Natural killer cell (primary cell): Measurements from ENCODE around the gene PKN2. TPM values are rescaled to one million over a fixed set of nuclear protein-coding genes. Genes with fewer than 3 reads are reported as not detected.

ENCODE experiments used
- ATAC-seq, 3 donors: fragments of 150-1000 bp in 2 of 3; fragments of 200-7000 bp in 1 of 3; cut with Tn5 transposase; 1 replicate in 1 of 3; 2 replicates in 2 of 3; pipeline ENCODE4 v1.10.0; 2021; ENCODE audit warnings: mild to moderate bottlenecking in 2 of 3, moderate library complexity in 2 of 3
- DNase-seq, 2 donors: peaks; one replicate each; pipeline versions ENCODE4 v3.0.0 to v3.0.0-alpha.2; 2013 to 2021; ENCODE audit warnings: mixed read lengths in 1 of 2
- H3K27ac ChIP-seq: one replicate; pipeline ENCODE4 v1.5.1; 2013; ENCODE audit warnings: mild to moderate bottlenecking, low read length
- H3K27me3 ChIP-seq: one replicate; pipeline ENCODE4 v1.6.1; 2013; ENCODE audit warnings: low read length; ENCODE audit not compliant: control insufficient read depth, insufficient read depth
- H3K36me3 ChIP-seq: one replicate; pipeline ENCODE4 v1.6.1; 2013; ENCODE audit warnings: low read length; ENCODE audit not compliant: control insufficient read depth, insufficient read depth
- H3K4me1 ChIP-seq: one replicate; pipeline ENCODE4 v1.6.1; 2013; ENCODE audit warnings: low read length; ENCODE audit not compliant: control insufficient read depth, insufficient read depth
- H3K4me3 ChIP-seq: one replicate; pipeline ENCODE4 v1.5.1; 2013; ENCODE audit warnings: low read length
- H3K9me3 ChIP-seq: one replicate; pipeline ENCODE4 v1.6.1; 2013; ENCODE audit warnings: low read length; ENCODE audit not compliant: control insufficient read depth, insufficient read depth
- H3K27ac Mint-ChIP-seq, 2 donors: one replicate each; pipeline ENCODE4 v1.8.0; 2022; ENCODE audit warnings: mild to moderate bottlenecking in 2 of 2, mixed read lengths in 2 of 2, moderate library complexity in 1 of 2
- H3K27me3 Mint-ChIP-seq, 2 donors: one replicate each; pipeline ENCODE4 v1.8.0; 2022; ENCODE audit warnings: low read depth in 2 of 2, mixed read lengths in 2 of 2
- H3K36me3 Mint-ChIP-seq: one replicate; pipeline ENCODE4 v1.8.0; 2022; ENCODE audit warnings: mixed read lengths
- H3K4me1 Mint-ChIP-seq, 2 donors: one replicate each; pipeline ENCODE4 v1.8.0; 2022; ENCODE audit warnings: mixed read lengths in 2 of 2
- H3K4me3 Mint-ChIP-seq: one replicate; pipeline ENCODE4 v1.8.0; 2022; ENCODE audit warnings: mild to moderate bottlenecking, moderate library complexity, mixed read lengths
- H3K9me3 Mint-ChIP-seq, 2 donors: one replicate each; pipeline ENCODE4 v1.8.0; 2022; ENCODE audit warnings: mixed read lengths in 2 of 2
- CTCF ChIP-seq: fragments of 200-600 bp; IDR thresholded peaks from one replicate; pipeline ENCODE4 v1.8.0; 2022; ENCODE audit warnings: antibody characterized with exemption
- WGBS: methylation state at CpG from one replicate; pipeline ENCODE4 v1.1.7; 2013; ENCODE audit warnings: missing lambda C conversion rate; ENCODE audit not compliant: insufficient coverage; 5-methylcytosine and 5-hydroxymethylcytosine counted together
- intact Hi-C: fragments of 100-400 bp; cut with micrococcal nuclease; formaldehyde crosslinking; loops from one replicate; pipeline ENCODE4 v1.14.2; 2022
- total RNA-seq, 4 donors: library from RNA; stranded (reverse); fragments of 120-200 nt in 1 of 4; gene quantifications; one replicate each; pipeline versions ENCODE4 v1.2.3 to v1.2.4, GENCODE V29; 2013 to 2022

The PKN2 gene
- total RNA-seq, 3 donors from 2014 or later (not counting 1 experiment from before 2014, with no cell fraction given), result 40.8 to 50.1 (median 47.2) TPM

DNA sequence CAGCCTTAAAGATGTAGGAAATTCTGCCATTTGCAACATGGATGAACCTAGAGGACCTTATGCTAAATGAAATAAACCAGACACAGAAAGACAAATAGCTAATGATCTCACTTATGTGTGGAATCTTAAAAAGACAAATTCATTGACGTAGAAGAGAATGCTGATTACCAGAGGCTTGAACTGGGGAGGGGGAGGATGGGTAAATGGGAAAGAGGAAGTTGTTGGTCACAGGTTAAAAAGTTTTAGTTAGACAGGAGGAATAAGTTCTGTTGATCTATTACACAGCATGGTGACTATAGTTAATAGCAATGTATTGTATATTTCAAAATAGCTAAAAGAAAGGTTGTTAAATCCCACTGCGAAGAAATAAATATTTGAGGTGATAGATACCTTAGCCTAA lies 62.8 kb downstream of the PKN2 start:
- Histone ChIP-seq H3K36me3 (peaks cover 19% of the 10 kb centered on the region), H3K27me3 (no peaks in the 10 kb centered on the region), H3K4me3 (no peak overlapping the region), H3K4me1 (no peaks in the 10 kb centered on the region), H3K27ac (no peak overlapping the region), H3K9me3 (no peaks in the 10 kb centered on the region)
- ATAC-seq (no peak), DNase-seq (no peak)
- Mint-ChIP-seq H3K36me3 (peaks cover 11% of the 10 kb centered on the region), H3K4me1 (peaks cover 5 to 10% of the 10 kb centered on the region in 2 donors), H3K27me3 (no peaks in the 10 kb centered on the region), H3K27ac (no peak overlapping the region), H3K9me3 (no peaks in the 10 kb centered on the region), H3K4me3 (no peak overlapping the region)
- WGBS, result 100% methylated on average over 1 of the region's 2 CpGs
- intact Hi-C loops, result no loop called here
- no peak for TF ChIP-seq CTCF

- Mint-ChIP-seq H3K36me3 (no peaks in the 10 kb centered on the region), H3K27me3 (no peaks in the 10 kb centered on the region), H3K4me3 (no peak overlapping the region), H3K4me1 (peaks cover 5 to 23% of the 10 kb centered on the region in 2 donors), H3K9me3 (no peaks in the 10 kb centered on the region), H3K27ac (no peak overlapping the region)
- DNase-seq, result no peak
- WGBS, result 75% methylated on average over 4 of the region's 4 CpGs
- no peak overlapping the region for H3K4me3 ChIP-seq
- no peaks in the 10 kb centered on the region for H3K9me3 ChIP-seq
- H3K27ac ChIP-seq, result no peak overlapping the region
- peaks cover 2% of the 10 kb centered on the region for H3K36me3 ChIP-seq
- intact Hi-C loops, result no loop called here
- H3K27me3 ChIP-seq, result no peaks in the 10 kb centered on the region
- TF ChIP-seq CTCF, result no peak
- no peaks in the 10 kb centered on the region for H3K4me1 ChIP-seq
- ATAC-seq, result no peak
Observed at GRCh38 chr1:88751714-88752113, 67.6 kb downstream of the PKN2 start.

- no peak for TF ChIP-seq CTCF
- ATAC-seq, result no peak
- Mint-ChIP-seq H3K9me3 (no peaks in the 10 kb centered on the region), H3K27ac (no peak overlapping the region), H3K4me3 (no peak overlapping the region), H3K36me3 (no peaks in the 10 kb centered on the region), H3K4me1 (peaks cover 5 to 23% of the 10 kb centered on the region in 2 donors), H3K27me3 (no peaks in the 10 kb centered on the region)
- no peaks in the 10 kb centered on the region for H3K4me1 ChIP-seq
- 100% methylated on average over 6 of the region's 6 CpGs for WGBS
- H3K9me3 ChIP-seq, result no peaks in the 10 kb centered on the region
- H3K36me3 ChIP-seq, result peaks cover 2% of the 10 kb centered on the region
- H3K27ac ChIP-seq, result no peak overlapping the region
- no peak overlapping the region for H3K4me3 ChIP-seq
- no peak for DNase-seq
- intact Hi-C loops, result no loop called here
- no peaks in the 10 kb centered on the region for H3K27me3 ChIP-seq
Observed at GRCh38 chr1:88753506-88753905, 69.4 kb downstream of the PKN2 start.

- peaks cover 19 to 22% of the 10 kb centered on the region in 2 donors for H3K4me1 Mint-ChIP-seq
- H3K4me1 ChIP-seq, result no peaks in the 10 kb centered on the region
- H3K4me3 Mint-ChIP-seq, result no peak overlapping the region
- no peaks in the 10 kb centered on the region for H3K9me3 Mint-ChIP-seq
- peaks cover 9% of the 10 kb centered on the region for H3K36me3 ChIP-seq
- intact Hi-C loops, result no loop called here
- DNase-seq, result no peak
- WGBS, result 81% methylated on average over 1 of the region's 1 CpG
- H3K36me3 Mint-ChIP-seq, result no peaks in the 10 kb centered on the region
- ATAC-seq, result no peak
- H3K9me3 ChIP-seq, result no peaks in the 10 kb centered on the region
- H3K27me3 ChIP-seq, result no peaks in the 10 kb centered on the region
- no peaks in the 10 kb centered on the region for H3K27me3 Mint-ChIP-seq
- H3K27ac Mint-ChIP-seq, result no peak overlapping the region
- no peak for TF ChIP-seq CTCF
- H3K4me3 ChIP-seq, result no peak overlapping the region
- H3K27ac ChIP-seq, result no peak overlapping the region
Observed at GRCh38 chr1:88763649-88764406, 79.8 kb downstream of the PKN2 start.
